GM21360 (cell line): ENCODE results near the gene TBC1D28.
"Not testable (repeated sequence)": the region's sequence is repeated elsewhere in the genome, so short reads cannot be mapped to it uniquely, and the experiment has no call there.

Source experiments
- ATAC-seq: cut with Tn5 transposase; IDR thresholded peaks from one replicate; pipeline ENCODE4 v1.9.1; 2021; ENCODE audit warnings: mild to moderate bottlenecking, moderate library complexity; ENCODE audit not compliant: unreplicated experiment

TBC1D28 gene

DNA sequence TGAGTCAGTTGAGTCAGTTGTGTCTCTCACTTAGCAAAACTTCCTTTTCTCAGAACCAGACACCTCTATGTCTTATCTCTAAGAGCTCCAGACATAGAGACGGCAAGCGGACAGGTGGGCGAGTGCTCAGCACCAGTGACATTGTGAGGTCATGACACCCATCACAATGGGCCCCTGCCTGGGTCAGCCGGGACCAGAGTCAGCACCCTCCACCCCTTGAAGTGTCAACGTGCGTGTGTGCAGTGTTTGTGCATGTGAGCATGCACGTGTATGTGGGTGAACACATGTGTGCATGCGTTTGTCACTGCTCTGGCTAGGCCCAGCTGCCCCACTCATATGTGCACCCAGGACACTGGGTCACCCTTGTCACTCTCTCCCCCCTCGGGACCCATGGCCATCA lies at the start of gene TBC1D28:
TBC1D28 (minus strand) TSS at position 101 of the 400 bp plus-strand sequence. CDS start 3,039 bp downstream, outside the sequence.
- not testable (repeated sequence) for ATAC-seq

DNA sequence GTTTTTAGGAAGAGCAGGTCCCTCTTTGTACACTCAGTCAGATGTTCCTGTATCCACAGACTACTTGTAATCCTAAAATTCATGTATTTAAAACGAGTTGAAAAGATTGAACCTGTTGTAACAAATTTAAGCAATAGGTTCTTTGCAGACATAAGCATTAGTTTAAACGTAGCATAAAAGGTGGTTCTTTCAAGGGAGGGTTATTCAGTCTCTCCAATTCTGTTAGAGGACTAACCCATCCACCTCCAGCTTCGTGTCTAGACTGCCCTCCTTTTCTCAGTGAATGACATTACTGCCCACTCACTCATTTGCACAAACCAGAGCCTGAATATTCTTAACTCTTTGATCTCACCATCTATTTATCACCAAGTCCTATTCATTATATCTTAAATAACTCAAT lies 38.5 kb upstream of the TBC1D28 start:
- ATAC-seq = not testable (repeated sequence)

DNA sequence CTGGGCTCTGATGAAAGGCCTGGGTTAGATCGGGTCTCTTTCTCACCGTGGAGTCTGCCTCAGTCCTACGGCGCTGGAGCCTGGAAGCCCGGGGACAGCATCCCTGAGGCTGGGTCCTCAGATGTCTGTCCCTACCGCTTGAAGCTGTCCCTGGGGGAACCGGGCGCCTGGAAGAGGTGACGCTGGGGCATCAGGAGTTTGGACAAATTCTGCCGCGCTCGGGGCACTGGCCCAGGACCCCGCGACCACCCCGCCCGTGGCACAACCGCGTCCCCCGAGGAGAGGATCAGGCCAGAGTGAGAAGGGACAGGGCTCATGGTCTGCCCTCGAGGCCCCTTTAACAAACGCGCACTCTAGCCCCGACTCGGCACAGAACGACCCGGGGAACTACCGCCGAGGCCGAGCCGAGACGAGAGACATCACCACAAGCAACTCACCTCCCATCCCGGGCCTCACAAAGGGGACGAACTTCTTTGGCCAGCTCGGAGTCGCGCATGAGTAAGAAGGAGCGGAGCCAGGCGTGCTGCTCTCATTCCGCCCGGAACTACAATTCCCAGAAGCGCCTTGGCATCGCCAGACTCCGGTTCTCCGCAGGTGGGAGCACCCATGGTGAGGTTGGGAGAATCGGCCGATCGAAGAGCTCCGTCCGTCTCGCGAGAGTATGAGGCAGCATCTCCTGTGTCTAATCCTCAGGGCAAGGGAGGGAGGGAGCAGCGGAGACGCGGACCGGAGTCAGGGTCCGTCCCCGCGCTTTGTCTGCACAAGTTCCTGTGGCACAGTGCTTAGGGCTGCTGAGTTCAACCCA lies 37.8 kb upstream of the TBC1D28 start, which contains the start of gene FOXO3B:
FOXO3B (minus strand) TSS at position 548 of the 805 bp plus-strand sequence. CDS start 663 bp downstream, outside the sequence.
- ATAC-seq = peak; percentile 88

DNA sequence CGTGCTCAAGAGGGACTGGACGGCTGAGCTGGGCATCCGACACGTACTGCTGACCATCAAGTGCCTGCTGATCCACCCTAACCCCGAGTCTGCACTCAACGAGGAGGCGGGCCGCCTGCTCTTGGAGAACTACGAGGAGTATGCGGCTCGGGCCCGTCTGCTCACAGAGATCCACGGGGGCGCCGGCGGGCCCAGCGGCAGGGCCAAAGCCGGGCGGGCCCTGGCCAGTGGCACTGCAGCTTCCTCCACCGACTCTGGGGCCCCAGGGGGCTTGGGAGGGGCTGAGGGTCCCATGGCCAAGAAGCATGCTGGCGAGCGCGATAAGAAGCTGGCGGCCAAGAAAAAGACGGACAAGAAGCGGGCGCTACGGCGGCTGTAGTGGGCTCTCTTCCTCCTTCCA lies 33.2 kb upstream of the TBC1D28 start:
- ATAC-seq = not testable (repeated sequence)

DNA sequence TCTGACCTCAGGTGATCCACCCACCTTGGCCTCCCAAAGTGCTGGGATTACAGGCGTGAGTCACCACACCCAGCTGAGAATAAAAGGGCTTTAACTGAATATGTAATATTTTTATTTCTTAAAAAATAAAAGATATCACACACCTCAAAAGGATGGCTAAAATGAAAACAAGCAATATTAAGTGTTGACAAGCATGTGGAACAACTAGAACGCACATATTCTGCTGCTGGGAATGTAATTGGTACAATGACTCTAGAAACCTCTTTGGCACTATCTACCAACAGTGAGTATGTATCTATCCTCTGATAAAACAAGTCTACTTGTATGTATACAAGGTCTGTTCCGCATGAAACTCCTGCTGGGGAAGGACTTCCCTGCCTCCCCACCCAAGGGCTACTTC lies 32.7 kb upstream of the TBC1D28 start:
- not testable (repeated sequence) for ATAC-seq

DNA sequence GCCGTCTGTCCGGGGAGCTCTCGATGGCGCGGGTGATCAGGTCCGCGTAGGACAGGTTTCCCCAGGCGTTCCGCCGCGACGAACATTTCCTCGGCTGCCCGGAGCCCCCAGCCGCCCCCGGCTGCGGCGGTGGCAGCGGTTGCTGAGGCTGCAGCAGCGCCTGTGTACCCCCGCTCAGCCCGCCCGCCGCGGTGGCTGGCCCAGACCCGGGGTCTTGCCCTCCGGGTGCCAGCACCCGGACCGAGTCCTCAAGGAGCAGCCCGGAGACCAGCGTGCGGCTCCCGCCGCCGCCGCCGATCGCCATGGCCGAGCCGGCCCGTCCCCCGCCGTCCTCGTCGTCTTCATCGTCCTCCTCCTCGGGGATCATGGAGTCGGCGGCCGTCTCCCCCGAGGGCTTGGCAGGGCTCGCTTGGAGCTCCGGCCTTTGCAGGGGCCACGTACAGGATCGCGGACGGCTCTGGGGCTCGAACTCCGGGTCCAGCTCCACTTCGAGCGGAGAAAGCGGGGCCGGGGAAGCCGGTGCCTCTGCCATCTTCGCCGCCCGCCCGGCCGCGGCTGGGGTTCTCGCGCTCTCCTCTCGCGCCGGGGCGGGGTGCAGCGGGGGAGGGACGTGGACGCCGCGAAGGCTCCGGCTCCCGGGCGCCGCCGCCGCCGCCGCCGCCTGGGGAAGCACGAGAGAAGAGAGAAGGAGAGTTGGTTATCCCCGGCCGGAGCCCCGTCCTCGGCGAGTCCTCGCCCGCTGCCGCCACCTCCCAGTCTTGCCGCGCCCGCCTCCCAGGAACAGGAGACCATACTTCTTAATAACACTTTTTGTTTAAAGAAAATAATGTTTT lies 28.4 kb upstream of the TBC1D28 start:
- ATAC-seq = not testable (repeated sequence)

DNA sequence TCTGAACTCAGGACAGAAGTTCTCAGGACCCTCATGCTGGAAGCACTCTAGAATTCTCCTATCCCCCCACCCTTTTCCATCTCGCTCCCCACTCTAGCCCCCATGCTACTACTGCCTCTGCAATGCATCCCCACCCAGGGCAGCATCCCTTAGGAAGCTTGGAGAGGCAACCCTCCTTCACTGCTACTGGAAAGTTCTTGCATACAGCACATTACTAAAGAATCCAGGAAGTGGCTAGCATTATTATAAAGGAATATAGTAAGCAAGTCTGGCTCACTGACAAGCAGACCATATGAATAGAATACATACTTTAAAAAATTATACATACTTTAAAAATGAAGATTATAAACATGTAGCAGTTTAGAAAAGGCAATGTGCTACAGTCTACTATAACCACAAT lies 24.4 kb upstream of the TBC1D28 start:
- ATAC-seq = not testable (repeated sequence)

DNA sequence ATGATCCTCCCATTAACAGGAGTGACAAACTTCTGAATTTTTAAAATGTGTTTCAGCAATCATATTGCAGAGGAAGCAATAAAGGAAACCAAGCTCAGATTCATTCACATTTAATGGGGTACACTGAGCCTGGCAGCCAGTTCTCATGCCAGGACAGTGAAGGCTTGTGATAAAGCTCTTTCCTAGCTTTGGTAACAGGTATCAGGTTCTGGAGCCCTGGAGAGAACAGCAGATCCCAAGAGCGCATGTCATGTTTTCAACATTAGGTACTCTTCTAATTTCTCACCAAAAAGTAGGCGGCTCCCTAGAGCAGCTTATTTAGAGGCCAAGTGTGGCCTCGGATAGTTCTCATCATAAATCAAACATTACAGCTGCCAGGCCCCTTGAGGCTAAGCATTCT lies 23.3 kb upstream of the TBC1D28 start:
- ATAC-seq = not testable (repeated sequence)

DNA sequence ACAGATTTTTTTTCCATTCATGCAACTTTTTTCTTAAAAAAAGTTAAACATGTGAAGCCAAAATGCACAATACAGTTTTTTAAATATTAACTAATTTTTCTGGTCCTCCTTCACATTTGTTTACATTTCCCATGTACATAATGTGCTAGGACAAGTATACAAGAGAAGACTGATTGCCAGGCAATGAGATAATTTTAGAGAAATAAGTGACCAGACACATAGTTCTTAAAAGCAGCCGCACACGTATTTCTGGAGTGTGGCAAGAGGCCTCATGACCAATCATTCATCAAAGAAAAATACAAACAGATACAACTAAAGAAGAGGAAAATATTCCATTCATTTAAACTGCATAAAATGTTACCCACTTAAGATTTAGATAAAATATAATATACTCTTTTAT lies 22.1 kb upstream of the TBC1D28 start:
- ATAC-seq = not testable (repeated sequence)

DNA sequence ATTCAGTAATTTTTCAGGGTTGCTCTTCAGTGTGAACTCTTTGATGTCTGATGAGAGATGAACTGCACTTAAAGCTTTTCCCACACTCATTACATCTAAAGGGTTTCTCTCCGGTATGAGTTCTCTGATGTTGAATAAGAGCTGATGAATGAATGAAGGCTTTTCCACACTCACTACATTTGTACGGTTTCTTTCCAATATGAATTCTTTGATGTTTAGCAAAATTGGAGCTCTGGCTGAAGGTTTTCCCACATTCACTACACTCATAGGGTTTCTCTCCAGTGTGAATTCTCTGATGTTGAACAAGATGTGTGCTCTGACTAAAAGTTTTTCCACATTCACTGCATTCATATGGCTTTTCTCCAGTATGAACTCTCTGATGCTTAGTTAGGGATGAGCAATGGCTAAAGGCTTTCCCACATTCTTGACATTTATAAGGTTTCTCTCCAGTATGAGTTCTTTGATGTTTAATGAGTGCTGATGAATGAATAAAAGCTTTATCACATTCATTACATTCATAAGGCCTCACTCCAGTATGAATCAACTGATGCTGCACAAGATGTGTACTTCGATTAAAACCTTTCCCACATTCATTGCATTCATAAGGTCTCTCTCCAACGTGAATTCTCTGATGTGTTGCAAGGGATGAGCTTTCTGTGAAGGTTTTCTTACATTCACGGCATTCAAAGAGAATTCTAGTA lies 17.9 kb upstream of the TBC1D28 start:
- not testable (repeated sequence) for ATAC-seq

DNA sequence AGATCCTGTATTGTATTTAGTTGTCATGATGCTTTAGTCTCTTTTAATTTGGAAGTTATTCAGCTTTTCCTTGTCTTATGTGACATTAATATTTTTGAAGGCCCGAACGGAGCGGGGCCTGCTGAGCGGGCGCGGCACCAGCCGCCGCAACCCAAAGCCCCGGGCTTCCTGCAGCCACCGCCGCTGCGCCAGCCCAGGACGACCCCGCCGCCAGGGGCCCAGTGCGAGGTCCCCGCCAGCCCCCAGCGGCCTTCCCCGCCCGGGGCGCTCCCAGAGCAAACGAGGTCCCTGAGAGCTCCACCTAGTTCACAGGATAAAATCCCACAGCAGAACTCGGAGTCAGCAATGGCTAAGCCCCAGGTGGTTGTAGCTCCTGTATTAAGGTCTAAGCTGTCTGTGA lies 5.9 kb upstream of the TBC1D28 start:
- ATAC-seq = not testable (repeated sequence)

DNA sequence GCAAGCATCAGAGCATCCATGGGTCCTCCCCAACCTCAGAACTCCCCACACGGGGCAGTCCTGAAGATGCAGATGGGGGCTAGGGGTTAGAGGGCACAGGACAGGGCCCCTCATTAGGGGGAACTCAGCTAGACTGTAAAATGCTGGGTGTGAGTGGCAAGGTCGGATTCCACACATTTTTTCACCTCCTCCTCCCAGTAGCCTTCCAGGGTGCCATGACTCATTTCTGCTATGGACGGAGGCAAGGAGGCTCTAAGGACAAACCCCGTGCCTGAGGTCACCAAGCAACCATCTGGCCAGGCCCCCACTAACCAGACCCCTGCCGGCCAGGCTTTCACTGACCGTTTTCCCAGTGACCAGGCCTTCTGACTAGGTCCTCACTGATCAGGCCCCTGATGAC lies 1.1 kb downstream of the TBC1D28 start:
- ATAC-seq = not testable (repeated sequence)

DNA sequence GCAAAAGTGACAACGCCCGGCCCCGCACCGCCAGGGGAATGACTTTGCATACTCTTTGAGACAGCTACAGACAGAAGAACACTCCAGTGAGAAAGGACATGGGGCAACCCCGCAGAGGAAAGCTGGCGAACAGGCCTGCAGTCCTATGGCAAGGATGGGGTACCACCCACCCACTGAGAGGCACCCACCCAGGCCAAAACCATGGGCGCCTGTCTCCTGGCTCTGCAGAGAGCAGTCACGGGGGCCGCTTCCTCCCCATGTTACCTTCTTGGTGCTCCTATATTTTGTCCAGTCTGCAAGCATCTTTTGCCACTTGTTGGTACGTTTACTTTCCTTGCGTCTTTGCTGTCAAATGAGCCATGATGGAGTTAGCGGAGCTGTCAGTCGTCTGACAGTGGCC lies 5.8 kb downstream of the TBC1D28 start:
- ATAC-seq = not testable (repeated sequence)

DNA sequence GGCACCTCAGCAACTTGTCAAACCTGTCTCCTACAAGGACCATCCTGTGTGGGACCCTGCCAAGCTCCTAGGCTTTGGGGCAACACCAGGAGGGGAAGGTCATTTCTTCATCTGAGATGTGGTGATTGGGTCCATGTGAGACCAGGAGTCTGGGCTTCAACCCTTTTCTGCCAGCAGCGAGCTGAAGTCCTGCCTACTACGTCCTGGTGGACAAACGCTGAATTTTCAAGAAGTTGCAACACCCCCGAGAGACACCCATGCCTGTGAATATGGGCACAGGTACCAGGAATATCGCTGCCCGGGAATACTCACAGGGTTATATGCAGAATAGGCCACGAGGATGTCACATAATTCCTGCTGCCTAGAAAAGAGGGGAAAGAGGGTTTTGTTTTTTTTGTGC lies 8.0 kb downstream of the TBC1D28 start:
- not testable (repeated sequence) for ATAC-seq

DNA sequence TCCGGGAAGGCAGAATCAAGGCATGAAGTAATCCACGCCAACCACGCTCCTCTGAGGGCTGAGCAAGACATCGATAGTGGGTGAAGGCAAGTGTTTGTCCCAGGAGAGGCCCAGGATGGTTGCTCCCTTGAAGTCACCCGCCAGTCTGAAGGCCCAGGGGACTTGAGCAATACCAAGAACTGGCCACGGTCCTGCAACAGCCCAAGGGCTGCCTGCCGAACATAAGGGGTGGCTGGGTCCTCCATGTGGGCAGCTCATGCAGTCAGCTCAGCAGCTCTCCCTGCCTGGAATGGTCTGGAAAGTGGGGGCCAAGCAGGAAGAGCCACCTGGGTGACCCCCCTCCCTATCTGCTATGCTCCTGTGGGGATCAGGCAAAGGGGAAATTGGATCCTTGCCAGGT lies 8.4 kb downstream of the TBC1D28 start:
- not testable (repeated sequence) for ATAC-seq

DNA sequence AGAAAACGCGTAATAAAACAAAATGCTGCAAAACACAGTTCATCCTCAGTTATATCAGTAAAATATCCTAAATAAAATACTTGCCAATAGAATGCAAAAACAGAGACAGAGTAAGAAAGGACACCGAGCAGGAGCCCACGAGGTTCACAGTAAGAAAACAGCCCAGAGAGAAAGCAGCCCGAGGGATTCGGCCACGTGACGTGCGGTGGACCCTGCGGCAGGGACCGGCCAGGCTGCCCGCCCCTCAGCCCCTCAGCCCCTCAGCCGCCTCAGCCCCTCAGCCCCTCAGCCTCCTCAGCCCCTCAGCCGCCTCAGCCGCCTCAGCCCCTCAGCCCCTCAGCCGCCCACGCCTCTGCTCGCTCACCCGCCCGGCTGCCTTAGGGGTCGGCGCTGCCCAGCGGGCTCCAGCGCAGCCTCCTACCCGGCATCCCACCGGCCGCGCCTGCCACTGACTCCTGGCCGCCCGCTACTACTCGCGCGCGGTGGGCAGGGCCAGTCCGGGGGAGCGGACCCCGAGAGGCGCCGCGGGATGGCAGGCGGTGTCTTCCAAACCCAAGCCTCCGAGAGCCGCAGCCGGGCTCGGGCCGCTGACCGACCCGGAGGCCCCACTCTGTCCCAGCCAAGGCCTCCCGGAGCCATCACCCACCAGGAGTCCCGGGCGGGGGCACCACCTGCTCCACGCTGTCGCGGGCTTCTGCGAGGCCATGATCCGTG lies 9.5 kb downstream of the TBC1D28 start:
- not testable (repeated sequence) for ATAC-seq

DNA sequence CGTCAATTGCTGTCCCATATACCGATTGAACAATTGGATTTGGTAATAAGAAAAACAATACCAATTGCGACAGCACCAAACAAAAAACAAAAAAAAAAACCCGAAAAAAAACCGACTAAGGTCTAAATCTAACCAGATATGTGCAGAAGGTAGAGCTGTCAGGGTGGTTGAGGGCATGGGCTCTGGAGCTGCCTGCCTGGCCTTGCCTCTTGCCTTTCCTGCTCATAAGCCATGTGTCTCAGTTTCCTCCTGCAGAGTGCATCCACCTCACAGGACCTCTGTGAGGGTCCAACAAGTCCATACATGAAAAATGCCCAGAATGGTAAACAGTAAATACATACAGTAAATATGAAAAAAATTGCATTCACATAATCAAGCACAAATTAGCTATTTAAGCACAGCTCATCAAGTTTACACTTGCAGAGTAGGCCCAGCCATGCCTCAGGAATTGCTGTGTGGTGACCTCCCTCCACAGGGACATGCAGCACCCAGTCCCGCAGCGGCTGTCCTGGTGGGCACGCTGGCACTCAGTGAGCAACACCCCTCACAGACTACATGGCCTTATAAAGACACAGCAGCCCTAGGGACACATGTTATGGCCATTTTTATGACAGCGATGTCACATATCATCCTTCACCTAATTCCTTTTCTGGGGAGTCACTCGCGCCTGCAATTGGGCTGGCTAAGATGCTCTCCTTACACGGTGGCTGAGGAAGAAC lies 17.9 kb downstream of the TBC1D28 start:
- peak; percentile 4 for ATAC-seq

DNA sequence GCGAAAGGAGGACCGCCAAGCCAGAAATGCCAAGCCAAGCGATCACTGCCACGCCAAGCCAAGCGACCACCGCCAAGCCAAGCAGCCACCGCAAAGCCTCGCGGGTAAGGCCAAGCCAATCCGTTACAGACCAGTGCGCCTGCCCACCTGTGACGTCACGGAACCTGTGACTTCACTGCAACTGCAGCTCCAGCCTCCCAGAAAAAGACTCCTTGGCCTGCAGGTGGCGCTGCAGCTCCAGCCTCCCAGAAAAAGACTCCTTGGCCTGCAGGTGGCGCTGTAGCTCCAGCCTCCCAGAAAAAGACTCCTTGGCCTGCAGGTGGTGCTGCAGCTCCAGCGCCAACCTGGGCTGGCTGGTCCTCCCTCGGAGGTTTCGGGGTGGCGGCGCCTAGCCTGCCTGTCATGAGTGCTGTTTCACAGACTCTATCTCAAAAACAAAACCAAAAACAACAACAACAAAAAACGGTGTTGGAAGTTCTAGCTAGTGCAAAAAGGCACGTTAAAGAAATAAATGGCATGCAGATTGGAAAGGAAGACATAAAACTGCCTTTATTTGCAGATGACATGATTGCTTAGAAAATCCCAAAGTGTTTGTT lies 18.6 kb downstream of the TBC1D28 start:
- ATAC-seq = peak; percentile 84

DNA sequence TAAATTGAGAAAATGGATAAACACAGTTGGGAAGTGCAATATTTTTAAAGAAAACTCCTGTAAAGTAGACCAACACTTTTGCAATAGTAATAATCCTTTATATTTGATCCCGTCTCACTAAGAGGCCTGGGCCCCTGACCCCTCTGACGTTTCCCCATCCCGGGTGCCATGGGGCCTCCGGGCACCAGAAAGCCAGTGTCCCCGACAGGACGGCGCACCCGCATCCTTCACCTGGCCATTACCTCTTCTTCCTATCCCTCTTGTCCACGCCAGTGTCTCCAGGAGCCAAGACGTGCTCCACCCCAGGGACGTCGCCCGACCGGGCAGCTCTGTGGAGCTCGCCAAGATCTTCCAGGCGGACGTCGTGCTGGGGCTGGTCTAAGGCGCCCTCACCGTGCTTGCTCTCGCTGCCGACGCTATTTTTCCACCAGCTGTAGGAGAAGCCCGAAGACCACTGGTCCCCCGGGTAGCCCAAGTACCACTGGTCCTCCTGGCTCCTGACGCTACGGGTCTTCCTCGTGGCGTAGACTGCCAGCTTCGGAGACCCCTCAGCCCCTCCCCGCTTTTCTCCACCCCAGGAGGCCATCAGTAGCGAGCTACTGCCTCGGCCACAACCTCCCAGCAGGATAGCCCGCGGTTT lies 19.2 kb downstream of the TBC1D28 start:
- ATAC-seq = peak; percentile 7
